PC-9 (cell line): Measurements from ENCODE around the gene RPS6KA4. TPM values are rescaled to one million over a fixed set of nuclear protein-coding genes. Genes with fewer than 3 reads are reported as not detected.

Source experiments
- BruUV-seq: library from RNA; stranded (reverse); fragments of 400-500 nt; replicated peaks from 2 replicates; lab custom pipeline; 2021; lab: Mats Ljungman, UMichigan
- CTCF ChIA-PET: fragments of 300-600 bp; sonication (Branson Sonifier 250); formaldehyde crosslinking; loops from one replicate; lab custom pipeline; 2022; ENCODE audit warnings: antibody characterized with exemption; lab: Charles Lee
- POLR2A ChIA-PET: fragments of 300-600 bp; sonication (Branson Sonifier 250); formaldehyde crosslinking; loops from one replicate; lab custom pipeline; 2022; ENCODE audit warnings: antibody characterized with exemption; ENCODE audit not compliant: unreplicated experiment; lab: Charles Lee
- DNase-seq, 2 experiments: peaks; one replicate each; pipeline versions ENCODE4 v3.0.0 to v3.0.0-alpha.2; 2015 to 2022; ENCODE audit warnings: mixed read lengths in 1 of 2
- H2AFZ ChIP-seq: fragments of 200-600 bp; sonication (generic); 2 replicates; pipeline ENCODE4 v1.8.1; 2017; ENCODE audit warnings: antibody characterized with exemption
- H3F3A ChIP-seq: fragments of 200-600 bp; sonication (generic); 2 replicates; pipeline ENCODE4 v1.8.1; 2017; ENCODE audit warnings: antibody characterized with exemption, mild to moderate bottlenecking, low read depth; ENCODE audit not compliant: insufficient read depth
- H3K27ac ChIP-seq: fragments of 200-600 bp; sonication (generic); 2 replicates; pipeline ENCODE4 v1.6.1; 2016; ENCODE audit warnings: mixed run types
- H3K27me3 ChIP-seq: fragments of 200-600 bp; sonication (generic); 2 replicates; pipeline ENCODE4 v1.6.1; 2016; ENCODE audit warnings: low read depth, mixed run types; ENCODE audit not compliant: insufficient read depth
- H3K36me3 ChIP-seq: fragments of 200-600 bp; sonication (generic); 2 replicates; pipeline ENCODE4 v1.6.1; 2016; ENCODE audit warnings: low read depth, mixed run types
- H3K4me1 ChIP-seq: fragments of 200-600 bp; sonication (generic); replicated peaks from 2 replicates; pipeline ENCODE4 v1.6.1; 2016; ENCODE audit warnings: mixed run types; ENCODE audit not compliant: insufficient read depth
- H3K4me2 ChIP-seq: fragments of 200-600 bp; sonication (generic); 2 replicates; pipeline ENCODE4 v1.6.1; 2017; ENCODE audit warnings: mixed run types
- H3K4me3 ChIP-seq: fragments of 200-600 bp; sonication (generic); 2 replicates; pipeline ENCODE4 v1.6.1; 2016; ENCODE audit warnings: mixed run types
- H3K79me2 ChIP-seq: fragments of 200-600 bp; sonication (generic); 2 replicates; pipeline ENCODE4 v1.6.1; 2017; ENCODE audit warnings: low read depth, mixed run types
- H3K9me2 ChIP-seq: fragments of 200-600 bp; sonication (generic); 2 replicates; pipeline ENCODE4 v1.8.1; 2017; ENCODE audit warnings: mild to moderate bottlenecking; ENCODE audit not compliant: insufficient read depth
- H3K9me3 ChIP-seq: fragments of 200-600 bp; sonication (generic); 2 replicates; pipeline ENCODE4 v1.8.1; 2016; ENCODE audit warnings: low read depth; ENCODE audit not compliant: insufficient read depth
- H4K20me1 ChIP-seq: fragments of 200-600 bp; sonication (generic); 2 replicates; pipeline ENCODE4 v1.8.1; 2017; ENCODE audit not compliant: insufficient read depth
- CTCF ChIP-seq: fragments of 200-600 bp; sonication (generic); conservative IDR thresholded peaks from 2 replicates; pipeline ENCODE4 v1.6.1; 2017; ENCODE audit warnings: mixed run types, antibody characterized with exemption, mild to moderate bottlenecking, moderate library complexity
- EZH2 ChIP-seq: fragments of 200-600 bp; sonication (generic); IDR thresholded peaks from 2 replicates; pipeline ENCODE4 v1.8.0; 2017; ENCODE audit warnings: antibody characterized with exemption, low read depth
- intact Hi-C: fragments of 100-400 bp; cut with micrococcal nuclease; formaldehyde crosslinking; loops from one replicate; pipeline ENCODE4 v1.10.0; 2022; ENCODE audit not compliant: unreplicated experiment
- total RNA-seq: library from RNA; stranded (reverse); gene quantifications from 2 replicates; pipeline ENCODE4 v1.2.3, GENCODE V29; 2021

Gene RPS6KA4
- total RNA-seq, 1 experiment from 2014 or later: 64.3 TPM

- Histone ChIP-seq H3K36me3 (no peaks in the 10 kb centered on the region), H3K27ac (no peak overlapping the region), H3K4me3 (no peak overlapping the region), H3K4me2 (no peak overlapping the region), H3K9me3 (no peaks in the 10 kb centered on the region), H2AFZ (no peak overlapping the region), H3K79me2 (no peaks in the 10 kb centered on the region), H3K27me3 (no peaks in the 10 kb centered on the region), H4K20me1 (no peaks in the 10 kb centered on the region), H3K4me1 (peaks cover 15% of the 10 kb centered on the region), H3K9me2 (no peaks in the 10 kb centered on the region), H3F3A (peaks cover 12% of the 10 kb centered on the region; the same call in 1 of the 2 replicates)
- POLR2A ChIA-PET: no interaction called here
- TF ChIP-seq EZH2: no peak
- CTCF ChIA-PET: interaction anchor here (0.6 to 2.2 kb wide), 3 partner anchors 9 to 15 kb away, joined by 3 to 36 read pairs (median 8); no protein-coding TSS in a partner anchor
- no TSS peak for BruUV-seq
- intact Hi-C loops: no loop called here
- no peak for DNase-seq
These were observed 17.5 kb upstream of the RPS6KA4 start for GRCh38 chr11:64341429-64341828.

GRCh38 chr11:64341851-64342791, 16.8 kb upstream of the RPS6KA4 start:
- TSS peak; percentile 48 for BruUV-seq
- ChIA-PET POLR2A (interaction anchor here (0.6 kb wide), 2 partner anchors 25 to 437 kb away, joined by 3 to 7 read pairs; partner anchors contain the start of genes PRDX5 and TRMT112), CTCF (interaction anchor here (0.5 to 2.2 kb wide), 13 partner anchors 10 to 466 kb away, joined by 3 to 36 read pairs (median 6); partner anchors contain the start of genes PRDX5 and TRMT112)
- no peaks in the 10 kb centered on the region for H4K20me1 ChIP-seq
- no peaks in the 10 kb centered on the region for H3K9me3 ChIP-seq
- peak overlapping the region; percentile 49; the same call in 1 of the 2 replicates for H3K4me3 ChIP-seq
- peak; percentile 83 to 98 for DNase-seq
- H2AFZ ChIP-seq: peak overlapping the region; percentile 76
- H3K27me3 ChIP-seq: no peaks in the 10 kb centered on the region
- peaks cover 16% of the 10 kb centered on the region; the same call in 1 of the 2 replicates for H3F3A ChIP-seq
- intact Hi-C loops: loop anchor here (1.0 kb wide), 1 partner anchor 25 kb away; the partner anchor contains the start of gene TRMT112
- peaks cover 16% of the 10 kb centered on the region for H3K4me1 ChIP-seq
- H3K9me2 ChIP-seq: no peaks in the 10 kb centered on the region
- H3K36me3 ChIP-seq: no peaks in the 10 kb centered on the region
- TF ChIP-seq EZH2 (no peak), CTCF (peak; percentile 58; the same call in 1 of the 2 replicates)
- H3K79me2 ChIP-seq: no peaks in the 10 kb centered on the region
- H3K4me2 ChIP-seq: peak overlapping the region; percentile 82
- H3K27ac ChIP-seq: no peak overlapping the region

- peaks cover 16% of the 10 kb centered on the region; the same call in 1 of the 2 replicates for H3F3A ChIP-seq
- ChIA-PET CTCF (interaction anchor here (0.5 to 2.2 kb wide), 8 partner anchors 11 to 459 kb away, joined by 3 to 36 read pairs (median 7); partner anchors contain the start of genes PRDX5 and TRMT112), POLR2A (interaction anchor here (0.6 kb wide), 1 partner anchor 26 kb away, joined by 3 read pairs; the partner anchor contains the start of genes PRDX5 and TRMT112)
- no peak for DNase-seq
- no peaks in the 10 kb centered on the region for H3K36me3 ChIP-seq
- peak overlapping the region; percentile 49; the same call in 1 of the 2 replicates for H3K4me3 ChIP-seq
- no peaks in the 10 kb centered on the region for H3K9me2 ChIP-seq
- no peaks in the 10 kb centered on the region for H3K9me3 ChIP-seq
- intact Hi-C loops: loop anchor here (1.0 kb wide), 1 partner anchor 26 kb away; the partner anchor contains the start of gene TRMT112
- TF ChIP-seq EZH2 (no peak), CTCF (no peak)
- H3K27me3 ChIP-seq: no peaks in the 10 kb centered on the region
- H3K27ac ChIP-seq: no peak overlapping the region
- H2AFZ ChIP-seq: no peak overlapping the region
- H3K79me2 ChIP-seq: no peaks in the 10 kb centered on the region
- BruUV-seq: no TSS peak
- H4K20me1 ChIP-seq: no peaks in the 10 kb centered on the region
- peaks cover 26% of the 10 kb centered on the region for H3K4me1 ChIP-seq
- H3K4me2 ChIP-seq: peak overlapping the region; percentile 82
These were observed 15.9 kb upstream of the RPS6KA4 start for GRCh38 chr11:64342869-64343745.
